Measurements from ENCODE around the gene MCTP2.

Gene MCTP2

GRCh38 chr15:94362385-94363092 lies 131.2 kb downstream of the MCTP2 start:
- no peak for DNase-seq

DNA sequence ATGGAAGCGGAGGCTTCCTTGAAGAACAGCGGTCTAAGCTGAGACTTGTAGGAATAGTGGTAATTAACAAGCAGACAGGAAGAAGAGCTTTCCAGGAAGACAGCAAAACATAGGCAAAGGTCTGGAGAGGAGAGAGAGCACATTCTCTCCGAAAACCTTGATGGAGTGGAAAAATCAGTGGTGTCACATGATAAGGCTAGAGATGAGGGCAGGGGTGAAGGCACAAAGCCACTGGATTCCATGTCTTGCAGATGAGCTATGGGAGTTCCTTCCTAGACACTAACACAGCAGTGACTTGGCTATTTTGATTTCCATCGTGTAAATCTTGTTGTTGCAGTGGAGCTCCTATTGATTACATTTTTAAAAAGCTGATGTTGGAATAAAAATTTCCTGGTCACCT lies 132.0 kb downstream of the MCTP2 start:
- no peak for DNase-seq

DNA sequence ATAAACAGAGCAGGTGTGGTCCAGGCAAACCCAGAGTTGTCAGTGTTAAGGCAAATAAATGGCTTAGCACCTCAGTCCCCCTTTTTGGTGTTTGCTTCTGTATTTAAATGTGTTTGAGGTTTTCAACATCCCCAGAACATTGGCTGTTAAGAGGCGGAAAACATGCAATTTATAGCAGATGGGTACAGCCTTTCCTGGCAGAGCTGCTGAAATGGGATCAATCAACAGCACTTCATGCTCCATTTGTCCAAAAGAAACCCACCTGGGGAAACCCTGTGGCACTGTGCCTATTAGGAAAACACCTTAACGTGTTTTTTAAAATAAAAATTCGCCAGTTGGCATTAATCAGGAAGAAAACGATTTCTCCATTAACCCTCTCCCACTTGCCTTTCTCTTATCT lies 135.4 kb downstream of the MCTP2 start:
- no peak for DNase-seq

DNA sequence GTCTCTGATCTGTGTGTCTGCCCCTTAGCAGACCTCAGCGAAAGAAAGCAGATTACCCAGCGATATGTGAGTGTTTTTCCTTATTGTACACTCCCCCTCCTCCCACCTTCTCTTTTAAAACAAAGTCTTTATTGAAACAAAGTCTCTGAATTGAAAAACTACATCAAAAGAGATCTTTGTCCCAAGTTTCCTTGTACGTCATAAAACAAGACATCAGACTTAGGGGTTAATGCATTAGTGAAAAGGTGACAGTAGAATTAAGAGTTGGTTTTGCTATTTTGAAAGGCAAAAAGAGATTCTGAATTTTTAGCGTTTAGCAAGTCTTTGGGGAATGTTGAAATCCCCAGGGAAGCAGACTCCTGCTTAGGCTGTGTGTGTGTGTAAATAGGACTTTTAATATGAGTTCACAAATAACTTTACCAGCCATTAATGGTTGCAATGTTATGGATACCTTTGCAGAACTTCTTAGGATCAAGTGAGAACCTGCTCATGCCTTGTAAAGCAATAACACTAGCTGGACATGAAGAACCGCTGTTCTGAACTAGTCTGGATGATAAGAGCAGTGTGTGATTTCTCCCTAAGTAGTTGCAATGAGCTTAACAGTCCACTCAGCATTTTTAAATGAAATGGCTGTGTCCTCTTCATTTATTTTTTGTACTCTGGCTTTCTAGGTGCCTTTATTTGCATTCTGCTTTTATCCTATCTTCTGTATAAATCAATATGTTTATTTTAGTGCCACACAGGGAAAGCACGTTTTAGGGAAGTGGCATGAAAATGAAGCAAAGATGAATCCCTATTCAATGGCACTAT lies 136.6 kb downstream of the MCTP2 start:
- no peak for DNase-seq

DNA sequence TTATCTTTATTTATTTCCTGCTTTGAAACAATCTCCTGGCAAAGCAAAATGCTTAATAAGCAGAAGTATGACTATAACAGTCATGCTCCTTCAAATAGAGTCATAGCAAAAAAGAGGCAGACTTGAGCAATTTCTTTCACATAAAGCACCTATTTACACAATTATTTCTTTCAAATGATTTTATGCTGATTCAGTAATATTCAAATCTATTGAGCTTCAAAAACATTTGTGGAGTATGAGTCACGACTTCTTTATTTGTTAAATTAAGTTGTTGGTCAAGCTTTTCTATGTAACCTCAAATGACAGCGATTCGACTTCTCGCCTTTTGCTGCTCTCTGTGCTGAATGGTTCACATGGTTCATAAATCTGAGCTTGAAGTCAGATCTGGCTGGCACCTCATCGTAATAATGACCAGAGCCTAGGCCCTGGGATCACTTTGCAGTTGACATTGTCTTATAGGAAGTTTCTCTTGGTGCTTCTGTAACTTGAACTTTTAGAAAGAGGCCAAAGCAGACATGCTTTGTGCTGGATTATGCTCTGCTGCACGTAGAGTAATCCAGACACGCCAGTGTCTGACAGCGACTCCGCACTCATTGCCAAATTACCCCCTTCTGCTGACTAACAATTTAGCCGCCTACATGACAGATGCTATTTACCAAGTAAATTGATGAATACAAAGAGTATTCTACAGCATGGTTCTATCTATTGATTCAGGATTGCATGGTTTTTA lies 139.0 kb downstream of the MCTP2 start:
- no peak for DNase-seq

- no peak for DNase-seq
Measured at GRCh38 chr15:94370936-94371285, 139.6 kb downstream of the MCTP2 start.

- no peak for DNase-seq
Measured at GRCh38 chr15:94372821-94373220, 141.5 kb downstream of the MCTP2 start.

- no peak for DNase-seq
Measured at GRCh38 chr15:94375997-94376396, 144.6 kb downstream of the MCTP2 start.

DNA sequence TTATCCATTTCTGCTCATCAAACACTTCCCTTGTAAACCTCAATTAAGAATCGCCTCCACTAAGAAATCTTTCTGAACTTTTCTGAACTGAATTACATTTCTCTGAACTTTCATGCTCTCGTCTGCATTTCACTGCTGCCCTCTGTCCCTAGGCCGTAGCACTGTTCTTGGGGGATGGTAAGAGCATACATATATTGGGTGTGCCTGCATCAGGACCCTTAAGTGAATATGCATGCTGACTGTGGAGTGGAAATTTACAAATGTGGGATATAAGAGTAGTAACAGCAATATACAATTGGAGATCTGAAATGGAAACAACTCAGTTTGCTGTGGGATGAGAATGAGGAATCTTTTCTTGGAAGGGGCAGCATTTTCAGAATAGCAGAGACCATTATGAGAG lies 148.6 kb downstream of the MCTP2 start:
- DNase-seq, result no peak

DNA sequence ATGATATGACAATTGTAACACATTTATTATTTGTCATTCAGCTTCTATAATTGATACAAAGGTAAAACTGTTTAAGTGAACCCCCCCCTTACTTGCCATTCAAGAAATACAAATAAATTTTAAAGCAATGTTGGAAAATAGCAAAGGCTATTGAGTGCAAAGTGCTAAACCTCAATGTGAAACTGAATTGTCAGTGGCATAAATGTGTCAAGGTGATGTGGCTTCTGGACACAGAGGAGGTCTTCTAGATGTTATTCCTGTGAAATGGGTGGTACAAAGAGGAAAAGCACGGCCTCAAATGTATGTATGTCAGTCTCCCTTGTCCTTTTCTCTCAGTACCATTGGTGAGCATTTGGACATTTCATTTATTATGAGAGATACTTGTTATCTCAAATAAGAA lies 149.4 kb downstream of the MCTP2 start:
- no peak for DNase-seq

DNA sequence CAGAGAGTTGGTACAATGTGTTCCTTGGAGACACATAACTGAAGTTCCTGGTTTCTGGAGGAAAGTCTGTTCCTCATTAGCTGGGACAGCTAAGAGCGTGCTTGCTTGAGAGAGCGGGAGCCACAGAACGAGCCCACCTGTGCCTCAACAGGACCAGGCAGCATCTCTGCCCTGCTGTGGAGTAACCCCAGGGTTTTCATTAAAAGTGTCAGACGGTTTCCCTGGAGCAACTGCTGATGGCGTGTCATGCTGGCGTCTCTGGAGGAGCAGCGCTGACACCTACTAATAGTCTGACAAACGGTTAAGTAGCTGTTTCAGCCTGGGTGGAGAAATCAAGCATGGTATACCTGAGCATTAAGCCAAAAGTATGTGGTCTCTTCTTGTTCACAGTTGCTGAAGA lies 150.0 kb downstream of the MCTP2 start:
- no peak for DNase-seq

GRCh38 chr15:94383041-94383440 lies 151.7 kb downstream of the MCTP2 start:
- no peak for DNase-seq

DNA sequence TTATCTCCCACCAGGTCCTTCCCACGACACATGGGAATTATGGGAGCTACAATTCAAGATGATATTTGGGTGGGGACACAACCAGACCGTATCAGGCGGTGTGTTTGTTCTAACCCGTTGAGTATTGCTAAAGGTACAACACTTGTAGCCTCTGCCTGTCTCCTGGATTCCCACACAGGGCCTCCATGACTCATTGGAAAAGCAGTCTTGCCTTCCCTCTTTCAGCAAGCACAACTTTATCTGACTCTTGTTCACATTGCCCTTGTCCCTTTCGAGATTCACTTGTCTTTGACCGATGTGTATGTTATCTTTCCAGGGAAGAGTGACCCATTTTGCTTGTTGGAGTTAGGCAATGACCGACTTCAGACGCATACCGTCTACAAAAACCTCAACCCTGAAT lies 152.3 kb downstream of the MCTP2 start:
- DNase-seq, result no peak

GRCh38 chr15:94385441-94385840 lies 154.1 kb downstream of the MCTP2 start:
- no peak for DNase-seq

GRCh38 chr15:94386351-94386750 lies 155.0 kb downstream of the MCTP2 start:
- no peak for DNase-seq

DNA sequence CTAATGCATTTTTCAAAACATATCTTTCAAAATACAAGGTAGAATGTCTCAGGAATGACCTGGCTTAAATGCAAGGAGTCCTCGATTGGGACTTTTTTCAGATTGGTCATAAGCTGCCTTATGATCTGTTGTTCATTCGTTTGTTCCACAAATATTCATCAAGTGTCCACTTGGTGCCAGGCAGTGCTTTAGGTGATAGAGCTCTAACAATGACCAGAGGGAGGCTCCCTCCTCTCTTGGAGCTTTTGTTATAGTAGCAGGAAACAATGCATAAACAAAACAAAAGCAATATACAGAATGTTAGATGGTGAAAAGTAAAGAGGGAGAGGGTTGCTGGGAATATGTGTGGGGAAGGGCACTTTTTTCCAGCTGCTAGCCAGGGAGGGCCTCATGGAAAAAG lies 156.1 kb downstream of the MCTP2 start:
- DNase-seq, result no peak

- no peak for DNase-seq
Measured at GRCh38 chr15:94387849-94388441, 156.6 kb downstream of the MCTP2 start.

DNA sequence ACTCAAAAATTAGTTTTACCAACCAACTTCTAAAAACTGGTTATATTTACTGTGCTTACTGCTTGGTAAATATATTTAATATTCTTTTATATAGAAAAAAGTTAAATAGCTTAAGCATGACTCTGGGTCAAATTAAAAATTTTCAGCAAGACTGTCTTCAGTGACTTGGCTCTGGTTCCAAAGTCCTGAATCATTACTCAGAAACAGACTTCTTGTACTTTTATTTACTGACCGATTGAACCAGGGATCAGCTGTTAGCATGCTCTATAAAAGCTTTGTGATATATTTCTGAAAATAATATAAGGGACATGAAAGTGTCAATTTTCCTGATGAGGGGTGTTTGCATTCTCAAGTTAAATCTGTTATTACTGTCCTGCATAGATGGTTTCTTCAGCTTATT lies 164.3 kb downstream of the MCTP2 start:
- DNase-seq, result no peak

DNA sequence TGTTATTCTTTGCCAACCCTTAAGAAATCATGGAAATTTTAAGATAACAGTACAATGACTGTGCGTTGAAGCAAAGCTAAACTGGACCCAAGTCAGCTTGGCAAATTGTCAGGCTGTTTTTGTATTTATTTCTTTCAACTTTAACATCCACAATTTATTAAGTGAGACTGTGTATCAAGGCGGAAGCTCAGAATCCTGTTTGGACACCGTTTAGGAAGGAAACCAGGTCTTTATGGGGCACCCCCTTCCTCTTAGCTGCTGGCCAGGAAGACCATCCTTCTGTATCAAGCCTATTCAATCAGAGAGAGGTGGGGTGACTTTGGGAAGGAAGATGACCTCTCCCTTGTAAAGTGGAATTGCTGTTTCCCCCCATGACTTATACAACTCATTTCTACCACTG lies 166.0 kb downstream of the MCTP2 start:
- no peak for DNase-seq

DNA sequence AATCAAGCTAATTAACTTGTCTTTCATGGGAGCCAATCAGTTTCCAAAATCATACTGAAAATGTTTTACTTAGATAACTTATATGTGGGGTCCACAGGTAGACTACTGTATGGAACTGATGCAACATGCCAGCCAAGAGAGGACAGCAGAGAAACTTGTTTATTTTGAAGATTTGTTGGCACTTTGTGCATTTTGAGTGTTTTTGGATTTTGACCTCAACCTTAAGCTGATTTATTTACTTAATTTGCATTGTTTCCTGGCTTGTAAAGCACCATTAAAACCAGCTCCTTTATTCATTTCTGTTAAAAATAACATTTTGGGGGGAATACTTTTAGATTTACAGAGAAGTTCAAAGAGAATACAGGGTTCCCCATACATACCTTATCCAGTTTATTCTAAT lies 166.6 kb downstream of the MCTP2 start:
- DNase-seq, result no peak

GRCh38 chr15:94400526-94401298 lies 169.4 kb downstream of the MCTP2 start:
- DNase-seq, result no peak

GRCh38 chr15:94403331-94403730 lies 172.0 kb downstream of the MCTP2 start:
- no peak for DNase-seq

All from NCI-H524 treated with DMSO at 0.1 percent for 48 hours (cell line).